SKM-1 (cell line): Measurements from ENCODE around the gene AQR.

Experiments used
- DNase-seq: peaks from one replicate; lab custom pipeline; 2025; ENCODE audit not compliant: unreplicated experiment; lab: John Stamatoyannopoulos, UW

AQR gene

DNA sequence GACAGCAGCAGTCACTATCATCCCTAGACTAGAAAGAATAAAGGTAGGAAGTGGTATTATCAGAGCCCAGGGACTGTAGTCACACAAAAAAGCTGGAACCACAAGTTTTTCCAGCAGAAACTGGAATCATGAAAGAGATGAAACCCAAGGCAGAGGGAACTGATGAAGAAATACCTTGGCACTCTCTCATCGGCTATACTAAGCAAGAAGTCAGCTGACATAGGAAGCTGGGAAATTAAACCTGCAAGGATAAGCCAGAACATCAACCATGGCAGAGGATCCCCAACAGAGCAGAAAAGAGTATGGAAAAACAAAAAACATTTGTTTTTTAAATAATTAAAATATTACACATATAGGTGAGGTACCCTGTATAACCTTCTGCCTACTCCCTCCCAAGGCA, 86.5 kb downstream of the AQR start:
- no peak for DNase-seq

DNA sequence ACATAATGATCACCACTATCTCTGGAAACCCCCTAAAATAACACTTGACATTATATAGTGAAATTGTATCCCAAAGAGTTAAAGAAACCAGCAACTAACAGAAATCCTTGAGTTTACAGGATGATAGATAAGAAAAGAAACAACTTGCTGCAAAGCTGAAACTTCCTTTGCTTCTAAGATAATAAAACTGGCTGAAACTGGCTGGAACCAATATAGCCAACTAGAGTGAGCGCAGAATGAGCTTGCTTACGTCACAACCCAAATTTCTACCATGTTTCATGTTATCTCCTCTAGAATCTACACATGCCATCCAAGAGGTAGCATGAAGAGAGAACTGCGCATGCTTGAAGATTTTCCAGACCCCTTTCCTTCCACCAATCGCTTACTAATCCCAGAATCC, 90.4 kb downstream of the AQR start:
- no peak for DNase-seq

DNA sequence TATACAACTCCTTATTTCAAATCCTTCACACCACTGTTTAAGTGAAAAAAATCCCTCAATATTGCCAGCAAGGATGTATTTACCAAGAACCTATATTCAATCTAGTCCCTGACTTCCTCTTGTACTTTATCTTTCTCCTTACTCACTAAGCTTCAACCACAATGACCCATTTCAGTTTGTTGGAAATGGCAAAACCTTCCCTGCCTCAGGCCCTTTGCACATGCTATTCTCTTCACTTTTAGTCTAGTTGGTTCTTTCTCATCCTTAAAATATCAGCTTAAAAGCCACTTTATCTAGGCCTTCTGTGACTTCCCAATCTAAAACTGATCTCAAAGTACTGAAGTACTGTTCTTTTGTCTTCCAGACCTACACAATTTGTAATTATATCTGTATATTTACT, 92.9 kb downstream of the AQR start:
- DNase-seq = no peak

DNA sequence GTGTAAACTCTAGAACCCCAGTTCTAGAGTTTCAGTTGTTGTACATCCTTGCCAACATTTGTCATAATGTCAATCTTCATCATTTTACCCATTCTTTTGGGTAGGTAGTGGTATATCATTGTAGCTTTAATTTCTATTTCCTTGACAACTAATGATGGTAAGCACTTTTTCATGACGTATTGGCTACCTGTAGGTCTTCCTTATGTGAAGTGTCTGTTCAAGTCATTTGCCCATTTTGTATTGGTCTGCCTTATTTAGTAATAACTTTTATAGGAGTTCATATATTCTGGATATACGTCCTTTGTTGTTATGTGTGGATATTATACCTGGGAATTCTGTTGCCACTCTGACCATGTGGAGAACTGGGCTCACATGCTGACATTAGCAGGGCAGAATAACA, 100.4 kb downstream of the AQR start:
- DNase-seq = no peak

DNA sequence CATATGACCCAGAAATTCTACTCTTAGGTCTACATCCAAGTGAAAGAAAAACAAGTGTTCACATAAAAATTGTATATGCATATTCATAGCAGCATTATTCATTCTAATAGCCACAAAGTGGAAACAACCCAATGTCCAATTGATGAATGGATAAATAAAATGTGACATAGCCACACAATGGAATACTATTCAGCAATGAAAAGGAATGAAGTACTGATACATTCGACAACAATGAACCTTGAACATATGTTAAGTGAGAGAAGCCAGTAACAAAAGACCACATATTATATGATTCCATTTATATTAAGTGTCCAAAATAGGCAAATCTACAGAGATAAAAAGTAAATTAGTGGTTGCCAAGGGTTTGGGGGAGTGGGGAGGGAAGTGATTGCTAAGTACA, 104.0 kb downstream of the AQR start:
- DNase-seq = no peak

DNA sequence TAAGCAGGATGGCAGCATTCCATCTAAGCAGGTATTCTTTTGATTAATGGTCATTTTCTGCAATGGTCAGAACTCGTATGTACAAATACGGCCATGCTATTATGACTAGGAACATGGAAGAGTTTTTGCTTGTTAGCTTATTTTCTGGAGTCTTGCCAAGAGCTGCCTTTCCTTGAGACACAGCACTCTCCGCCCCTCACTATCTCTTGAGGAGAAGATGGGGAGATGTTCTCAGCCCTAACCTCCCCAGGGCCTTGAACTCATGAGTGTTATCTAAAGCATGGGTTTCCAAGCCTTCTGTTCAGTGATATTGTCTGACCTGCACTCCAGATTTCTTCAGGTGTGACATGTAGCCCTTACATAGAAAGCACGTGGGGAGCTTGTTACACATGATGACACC, 108.3 kb downstream of the AQR start:
- no peak for DNase-seq

DNA sequence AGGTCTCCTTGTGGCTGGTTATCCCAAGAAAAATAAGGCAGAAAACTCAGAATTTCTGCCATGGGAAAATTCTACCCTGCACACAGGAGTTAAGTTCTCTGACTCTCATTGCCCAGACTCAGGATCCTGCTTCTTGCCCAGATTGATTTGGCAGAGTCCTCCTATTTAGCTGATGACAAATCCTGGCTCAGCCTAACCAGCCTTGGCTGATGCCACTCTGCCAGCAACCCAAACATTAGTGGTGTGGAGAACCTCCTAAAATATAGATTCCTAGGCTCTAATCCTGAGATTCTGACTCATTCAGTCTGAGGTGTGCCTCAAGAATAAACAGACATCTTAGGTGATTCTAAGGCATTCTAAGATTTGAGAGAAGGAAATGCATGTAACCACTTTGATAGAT, 113.6 kb downstream of the AQR start:
- no peak for DNase-seq

DNA sequence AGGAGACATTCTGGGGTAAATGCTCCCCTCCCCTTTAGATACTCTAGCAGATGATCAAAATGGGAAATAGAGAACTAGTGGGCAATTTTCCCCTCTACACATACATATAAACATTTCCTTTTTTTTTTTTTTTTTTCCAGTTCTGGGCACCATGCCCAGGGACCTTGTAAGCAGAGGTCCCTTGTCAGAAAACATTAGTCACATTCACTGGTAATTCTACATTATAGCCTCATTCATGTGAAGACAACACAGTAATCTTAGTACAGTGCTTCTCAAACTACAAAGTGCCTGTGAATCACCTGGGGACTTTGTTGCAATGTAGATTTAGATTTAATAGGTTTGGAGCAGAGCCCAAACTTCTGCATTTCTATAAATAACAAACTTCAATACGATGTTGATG, 114.1 kb downstream of the AQR start:
- DNase-seq = no peak

DNA sequence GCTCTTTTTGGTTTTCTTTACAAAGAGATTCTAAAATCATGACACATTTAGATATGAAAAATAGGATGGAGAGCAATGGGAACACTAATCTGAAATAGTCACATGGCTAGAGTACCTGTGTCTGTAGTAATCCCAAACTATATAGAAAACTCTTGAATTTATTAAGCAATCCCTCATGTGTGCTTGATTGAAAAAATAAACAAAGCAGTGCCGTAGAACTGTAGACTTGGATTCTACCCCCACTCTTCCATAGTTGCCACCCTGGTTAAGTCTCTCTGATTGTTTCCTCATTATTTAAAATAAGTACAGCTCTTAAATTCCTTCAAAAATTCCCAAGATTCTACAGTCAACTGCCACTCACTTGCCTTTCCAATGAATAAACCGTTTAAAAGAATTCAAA, 115.3 kb downstream of the AQR start:
- DNase-seq = no peak

DNA sequence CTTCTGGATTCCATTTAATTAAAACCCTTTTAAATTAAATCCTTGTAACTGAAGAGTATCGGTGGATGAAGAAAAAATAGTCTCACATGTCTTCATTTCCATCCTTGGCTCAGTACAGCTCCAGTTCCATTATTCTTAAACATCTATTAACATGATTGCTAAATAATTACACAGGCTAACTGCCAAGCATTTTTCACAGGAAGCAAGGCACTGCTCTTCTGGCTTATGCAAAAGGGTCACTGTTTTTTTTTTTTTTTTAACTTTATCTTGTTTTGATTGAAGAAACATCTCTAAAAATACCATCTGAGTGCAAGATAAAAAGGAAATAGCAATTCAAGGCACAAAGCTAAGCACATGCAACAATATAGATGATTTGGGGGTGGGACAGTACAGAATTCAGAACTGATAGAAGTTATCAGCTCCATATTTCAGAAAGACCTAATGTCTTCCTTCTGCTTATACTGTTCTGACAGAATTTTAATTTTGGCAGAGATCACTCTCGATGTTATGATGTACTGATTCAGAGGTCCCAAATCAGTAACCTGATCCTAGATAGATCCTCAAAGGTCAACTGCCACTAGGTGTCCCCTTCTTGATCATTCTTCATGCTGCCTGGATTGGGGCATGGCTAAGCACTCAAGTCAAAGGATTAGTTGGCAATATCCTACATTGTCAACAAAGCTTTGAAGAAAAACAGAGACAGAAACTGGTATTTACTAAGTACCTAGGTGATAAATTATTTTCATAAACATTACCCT, 116.4 kb downstream of the AQR start:
- DNase-seq = no peak

DNA sequence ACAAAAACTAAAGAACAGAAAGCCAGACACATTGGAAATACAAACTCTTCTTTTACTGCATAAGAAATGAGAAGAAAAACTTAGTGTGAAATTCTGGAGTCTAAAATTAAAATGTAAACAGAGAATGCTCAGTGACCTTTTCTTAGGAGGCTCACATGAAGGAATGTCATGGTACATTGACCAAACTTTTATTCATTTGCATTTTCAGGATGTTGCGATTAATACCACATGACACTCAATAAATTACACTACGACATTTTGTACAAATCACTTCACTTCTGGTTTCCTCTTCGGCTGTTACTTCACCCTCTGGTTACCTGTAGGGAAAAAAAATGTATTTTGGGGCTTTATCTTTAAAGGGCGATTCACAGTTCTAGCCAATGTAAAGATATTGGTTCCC, 117.8 kb downstream of the AQR start:
- no peak for DNase-seq

DNA sequence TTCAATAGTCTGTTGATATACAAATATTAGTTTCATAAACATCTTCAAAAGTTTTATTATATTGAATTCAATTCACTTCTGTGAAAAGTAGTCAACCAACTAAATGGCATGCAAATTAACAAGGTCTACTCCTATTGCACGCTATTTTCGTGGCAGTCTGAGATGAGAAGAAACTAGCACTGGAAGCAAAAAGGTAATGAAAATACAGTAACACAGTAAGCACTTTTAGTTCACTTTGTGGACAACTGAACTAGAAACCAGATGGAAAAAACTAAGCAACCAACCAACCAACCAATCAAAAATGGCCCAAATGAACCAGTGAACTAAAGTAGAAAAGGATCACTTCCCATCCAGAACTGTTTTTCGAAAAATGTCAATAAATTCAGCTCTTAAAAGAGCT, 118.5 kb downstream of the AQR start:
- no peak for DNase-seq

DNA sequence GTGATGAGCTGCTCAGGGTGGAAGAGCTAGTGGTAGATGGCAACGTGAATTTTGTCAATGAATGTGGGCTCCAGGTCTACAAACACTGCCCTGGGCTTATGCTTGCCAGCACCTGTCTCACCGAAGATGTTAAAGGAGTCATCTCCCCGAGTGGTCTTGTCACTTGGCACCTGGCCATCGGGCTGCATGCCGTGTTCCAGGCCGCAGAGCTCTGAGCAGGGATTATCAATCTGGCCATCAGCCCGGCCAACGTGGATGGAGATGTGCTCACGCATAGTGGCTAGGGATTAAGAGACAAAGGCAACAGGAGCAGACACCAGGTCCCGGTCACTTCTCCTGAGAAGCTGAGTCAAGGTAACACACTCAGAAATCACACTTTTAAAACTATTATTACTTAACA, 119.4 kb downstream of the AQR start:
- no peak for DNase-seq

DNA sequence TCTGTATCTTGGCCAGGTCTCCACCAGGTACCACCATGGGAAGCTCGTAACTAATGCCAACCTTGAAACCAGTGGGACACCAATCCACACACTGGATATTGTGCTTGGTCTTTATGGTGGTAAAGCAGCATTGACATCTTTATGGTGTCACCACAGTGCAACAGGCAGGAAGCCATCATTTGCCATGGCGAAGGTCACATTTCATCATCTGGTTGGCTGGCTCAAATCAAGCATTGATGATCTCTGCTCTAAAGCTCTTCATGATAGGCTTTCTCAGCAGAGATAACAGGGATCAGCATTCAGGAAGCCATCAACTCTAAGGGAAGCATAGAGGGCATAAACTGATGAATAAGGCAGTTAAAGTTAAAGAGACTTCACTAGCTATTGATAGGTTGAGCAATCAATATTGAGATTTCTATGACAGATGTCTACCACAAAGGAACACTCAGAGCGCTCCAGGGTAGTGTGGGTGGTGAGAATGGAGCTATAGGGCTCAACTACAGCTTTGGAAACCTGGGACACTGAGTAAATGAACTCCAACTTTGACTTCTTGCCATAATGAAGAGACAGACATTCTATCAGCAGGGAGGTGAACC, 120.1 kb downstream of the AQR start:
- DNase-seq = no peak

DNA sequence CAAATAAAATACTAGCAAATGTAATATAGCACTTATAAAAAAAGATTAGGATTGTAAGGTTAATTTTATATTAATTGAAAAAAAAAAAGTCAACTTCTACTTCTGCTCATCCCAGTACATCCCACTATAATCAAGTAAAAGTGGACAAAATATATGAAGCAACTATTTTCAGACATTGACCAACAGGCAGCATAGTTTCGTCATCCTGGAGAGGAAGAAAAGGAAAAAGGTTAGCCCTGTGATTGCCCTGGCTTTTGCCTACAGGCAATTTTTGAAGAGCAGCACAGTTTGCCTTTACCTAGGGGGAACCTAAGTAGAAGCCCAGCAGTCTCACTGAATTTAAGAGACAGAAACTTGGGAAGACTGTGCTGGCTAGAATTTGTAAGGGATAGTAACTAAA, 121.9 kb downstream of the AQR start:
- peak; percentile 72 for DNase-seq

DNA sequence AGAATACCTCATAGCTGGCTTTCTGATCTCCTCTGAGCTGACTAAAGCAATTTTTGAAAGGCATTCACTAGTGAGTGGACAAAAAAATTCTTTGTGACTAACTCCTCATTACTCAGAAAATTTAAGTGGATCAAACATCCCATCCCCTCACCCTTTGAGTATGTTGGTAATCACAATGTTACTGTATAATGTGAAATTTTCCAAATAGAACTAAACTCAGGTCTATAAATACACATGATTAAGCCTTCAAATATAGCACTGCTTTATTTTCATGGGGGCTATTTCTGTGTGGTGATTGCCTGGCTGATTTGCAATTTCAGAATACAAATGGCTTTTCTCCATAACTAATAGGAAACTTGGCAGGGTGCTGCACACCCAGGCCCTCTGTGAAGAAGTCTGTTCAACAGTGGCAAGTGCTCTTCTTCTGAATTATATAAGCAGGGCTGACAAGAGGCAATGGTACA, 128.2 kb downstream of the AQR start:
- DNase-seq = no peak

DNA sequence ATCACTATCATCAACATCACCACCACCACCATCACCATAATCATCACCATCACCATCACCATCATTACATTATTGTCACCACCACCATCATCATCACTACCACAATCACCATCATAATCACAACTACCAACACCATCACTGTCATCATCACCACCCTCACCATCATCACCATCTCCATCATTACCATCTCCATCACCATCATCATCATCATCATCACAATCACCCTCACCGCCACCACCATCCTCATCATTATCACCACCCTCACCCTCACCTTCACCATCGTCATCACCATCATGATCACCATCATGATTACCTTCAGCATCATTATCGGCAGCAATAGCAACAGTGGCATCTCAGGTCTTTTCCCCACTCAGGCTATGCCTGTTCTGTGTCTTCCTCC, 131.3 kb downstream of the AQR start:
- DNase-seq = no peak

DNA sequence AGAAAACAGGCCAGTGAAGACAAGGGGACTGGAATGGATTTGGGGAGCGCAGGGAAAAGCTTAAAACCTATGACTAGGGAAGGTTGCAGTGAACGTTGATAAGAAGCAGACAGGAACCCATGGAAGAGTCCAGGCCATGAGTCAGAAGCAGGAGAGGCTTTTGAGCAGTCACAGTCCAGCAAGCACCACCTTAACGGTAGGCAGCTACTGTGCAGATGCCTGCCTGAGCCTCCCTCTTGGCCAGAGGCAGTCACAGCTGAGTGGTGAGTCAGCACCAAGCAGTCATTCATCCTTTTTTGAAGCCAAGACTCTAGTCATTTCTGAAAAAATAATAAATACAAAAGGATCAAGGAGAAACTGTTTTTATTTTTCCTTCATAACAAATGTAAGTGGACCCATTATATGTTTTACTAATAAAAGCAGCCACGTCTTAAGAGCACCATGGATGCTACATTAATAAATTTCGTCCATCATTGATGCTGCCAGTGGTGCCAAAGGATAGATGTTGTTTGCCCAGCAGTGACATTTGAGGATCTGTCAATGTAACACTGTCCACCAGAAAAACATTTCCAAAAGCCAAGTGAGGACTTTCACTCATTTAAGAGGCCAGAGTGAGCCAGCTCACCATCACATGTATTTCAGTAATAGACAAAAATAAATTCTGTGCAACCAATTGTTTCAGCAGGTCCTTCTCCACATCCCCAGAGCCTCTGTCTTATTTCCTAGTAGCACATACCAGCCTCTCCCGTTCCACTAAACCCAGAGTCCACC, 132.1 kb downstream of the AQR start:
- no peak for DNase-seq

DNA sequence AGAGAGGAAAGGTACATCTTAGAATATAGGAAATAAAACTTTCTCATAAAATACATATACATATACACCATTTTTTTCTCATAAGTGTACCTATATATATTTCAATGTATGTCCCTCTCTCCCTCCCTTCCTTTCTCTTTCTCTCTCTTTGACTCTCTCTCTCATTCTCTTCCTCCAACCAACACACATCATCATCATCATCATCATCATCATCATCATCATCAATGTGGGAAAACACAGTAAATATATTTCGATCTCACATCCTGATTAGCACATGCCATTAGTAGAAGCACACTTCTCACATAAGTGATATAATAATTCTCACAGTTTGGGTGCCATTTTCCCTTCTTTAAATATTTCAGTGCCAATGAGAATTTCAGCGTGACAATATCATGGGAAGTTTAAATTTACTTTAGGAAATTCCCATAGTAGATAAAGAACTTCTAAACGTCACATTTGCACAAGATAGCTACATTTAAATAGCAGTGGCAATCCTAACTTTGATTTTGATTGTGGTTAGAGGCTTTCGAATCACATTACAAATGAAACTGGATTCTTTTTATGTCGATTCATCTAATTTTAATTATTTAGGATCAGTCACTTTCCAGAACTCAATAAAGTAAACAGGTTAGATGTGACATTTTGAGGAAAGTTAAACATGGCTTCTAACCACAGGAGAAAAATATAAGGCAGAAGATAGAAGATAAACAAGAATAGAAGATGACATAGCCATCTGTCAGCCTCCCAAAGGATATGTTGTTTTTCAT, 141.2 kb downstream of the AQR start:
- DNase-seq = no peak

DNA sequence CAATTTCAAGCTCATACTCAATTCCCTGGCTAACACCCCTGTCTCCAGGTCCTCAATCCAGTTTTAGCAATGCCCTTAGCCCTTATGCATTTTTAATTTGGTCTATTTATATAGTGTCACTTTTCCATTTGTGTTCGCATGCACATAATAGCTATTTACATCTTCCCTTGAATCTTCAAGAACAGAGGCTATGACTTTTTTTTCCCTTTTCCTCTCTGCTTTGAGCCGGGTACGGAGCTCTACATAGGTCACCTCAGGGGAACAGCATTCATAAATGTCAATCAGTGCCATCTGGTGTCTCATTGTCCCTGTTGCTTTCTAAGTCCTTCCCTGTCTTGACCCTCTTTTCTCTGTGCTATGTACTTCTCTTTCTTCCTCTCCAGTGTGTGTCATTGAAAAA, 147.7 kb downstream of the AQR start:
- no peak for DNase-seq

DNA sequence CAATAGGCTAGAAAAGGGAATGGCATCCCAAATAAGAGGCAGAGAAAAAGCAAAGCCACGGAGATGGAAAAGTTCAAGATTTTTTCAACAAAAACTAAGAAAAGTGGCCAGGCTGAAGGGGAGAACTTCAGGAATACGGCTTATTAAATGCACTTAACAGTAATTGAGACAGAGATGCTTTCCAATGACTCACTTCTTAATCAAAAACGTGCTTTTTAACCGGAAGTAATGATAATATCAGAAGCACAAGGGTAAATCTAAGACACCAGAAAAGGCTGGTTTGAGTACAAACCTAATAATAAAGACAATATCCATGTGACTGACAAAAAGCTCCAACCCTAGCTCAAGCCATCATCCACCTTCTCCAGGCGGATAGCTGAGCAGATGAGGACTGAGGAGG, 149.4 kb downstream of the AQR start:
- DNase-seq = no peak

DNA sequence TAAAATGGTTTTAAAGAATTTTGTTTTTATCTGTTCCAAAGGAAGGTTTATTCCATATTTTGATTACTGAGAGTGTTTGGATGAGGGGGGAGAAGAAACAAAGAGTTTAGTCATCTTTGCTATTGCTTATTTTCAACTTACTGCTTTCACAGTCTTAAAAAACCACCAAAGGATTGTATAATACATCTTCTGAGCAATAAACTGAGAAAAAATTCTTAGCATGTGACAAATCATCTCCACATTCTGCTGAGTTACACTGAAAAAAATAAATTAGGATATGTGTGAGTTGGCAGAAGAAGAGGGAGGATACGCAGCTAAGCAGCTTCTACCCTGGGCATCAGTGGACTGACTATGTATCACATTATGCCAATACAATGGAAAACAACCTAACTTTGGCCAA, 151.0 kb downstream of the AQR start:
- DNase-seq = no peak
